Measurements from ENCODE around the gene PIPOX. TPM values are rescaled to one million over a fixed set of nuclear protein-coding genes. Genes with fewer than 3 reads are reported as not detected.

Gene PIPOX
- total and polyA plus RNA-seq, 2 of the 13 experiments (the other 11 are each of a cell fraction or from before 2014, with no cell fraction given): 87.3 to 154 TPM

DNA sequence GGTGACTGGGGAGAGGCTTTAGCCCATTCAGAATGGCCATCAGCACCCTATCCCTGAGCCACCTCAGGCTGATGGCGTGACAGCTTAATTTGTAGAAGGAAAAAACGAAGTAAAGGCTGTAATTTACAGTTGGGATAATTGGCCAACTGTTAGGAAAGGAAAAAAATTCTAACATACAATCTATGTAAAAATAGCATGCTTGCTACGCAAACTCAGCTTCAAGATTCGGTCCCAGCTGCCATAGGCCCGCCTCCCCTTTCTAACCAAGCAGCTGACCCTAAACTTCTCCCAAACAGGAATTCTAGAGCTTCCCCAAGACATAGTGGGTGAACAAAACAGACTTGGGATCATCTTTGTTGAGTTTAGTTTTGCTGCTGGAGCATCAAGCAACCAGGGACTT lies 42.0 kb upstream of the PIPOX start:
- Histone ChIP-seq H3K4me2 (ENCODE audit: low read depth, low read length) (no peak overlapping the region), H3K9me3 (ENCODE audit: low read length) (no peaks in the 10 kb centered on the region), H3K4me3 (replicated peaks in 1 of 3; ENCODE audit: insufficient read depth in 1 of 3, low read depth in 2 of 3, low read length in 3 of 3) (no peak overlapping the region), H4K20me1 (ENCODE audit: insufficient read depth, low read length) (peaks cover 8% of the 10 kb centered on the region; the same call in 1 of the 2 replicates), H3K27ac (ENCODE audit: extremely low read length, insufficient read depth, low read length) (no peak overlapping the region), H3K27me3 (ENCODE audit: control insufficient read depth in 1 of 2, insufficient read depth in 2 of 2, low read length in 2 of 2) (peaks cover 11 to 53% of the 10 kb centered on the region in 2 experiments), H3K36me3 (replicated peaks in 1 of 2; ENCODE audit: control insufficient read depth in 1 of 2, insufficient read depth in 2 of 2, low read length in 2 of 2) (no peaks in the 10 kb centered on the region), H2AFZ (ENCODE audit: low read length) (no peak overlapping the region), H3K79me2 (ENCODE audit: insufficient read depth, low read length) (no peaks in the 10 kb centered on the region), H3K9ac (ENCODE audit: insufficient read depth, low read depth, low read length) (no peak overlapping the region), H3K4me1 (ENCODE audit: insufficient read depth, low read length) (peaks cover 20% of the 10 kb centered on the region)
- TF ChIP-seq, protein P1, sequence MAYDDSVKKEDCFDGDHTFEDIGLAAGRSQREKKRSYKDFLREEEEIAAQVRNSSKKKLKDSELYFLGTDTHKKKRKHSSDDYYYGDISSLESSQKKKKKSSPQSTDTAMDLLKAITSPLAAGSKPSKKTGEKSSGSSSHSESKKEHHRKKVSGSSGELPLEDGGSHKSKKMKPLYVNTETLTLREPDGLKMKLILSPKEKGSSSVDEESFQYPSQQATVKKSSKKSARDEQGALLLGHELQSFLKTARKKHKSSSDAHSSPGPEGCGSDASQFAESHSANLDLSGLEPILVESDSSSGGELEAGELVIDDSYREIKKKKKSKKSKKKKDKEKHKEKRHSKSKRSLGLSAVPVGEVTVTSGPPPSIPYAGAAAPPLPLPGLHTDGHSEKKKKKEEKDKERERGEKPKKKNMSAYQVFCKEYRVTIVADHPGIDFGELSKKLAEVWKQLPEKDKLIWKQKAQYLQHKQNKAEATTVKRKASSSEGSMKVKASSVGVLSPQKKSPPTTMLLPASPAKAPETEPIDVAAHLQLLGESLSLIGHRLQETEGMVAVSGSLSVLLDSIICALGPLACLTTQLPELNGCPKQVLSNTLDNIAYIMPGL (CRISPR knock-in tag; IDR thresholded peaks at IDR 0.05; ENCODE audit: borderline replicate concordance in 1 of 2, low read depth in 1 of 2): no peak
- TF ChIP-seq DNMT1 (CRISPR knock-in tag; IDR thresholded peaks at IDR 0.05) (no peak), RNF219 (CRISPR knock-in tag; IDR thresholded peaks at IDR 0.05) (no peak), CBX1 (IDR thresholded peaks at IDR 0.05; ENCODE audit: low read depth) (no peak), SIN3A (IDR thresholded peaks at IDR 0.05; ENCODE audit: borderline replicate concordance, low read depth, low read length) (no peak), CBX2 (IDR thresholded peaks at IDR 0.05; ENCODE audit: low read depth, low read length) (no peak), CBX2 (CRISPR knock-in tag; IDR thresholded peaks at IDR 0.05; ENCODE audit: low read depth) (no peak), ARNT2 (CRISPR knock-in tag; IDR thresholded peaks at IDR 0.05; ENCODE audit: low read depth) (no peak), ZNF10 (CRISPR knock-in tag; IDR thresholded peaks at IDR 0.05; ENCODE audit: borderline replicate concordance, low read depth) (no peak), ZNF543 (CRISPR knock-in tag; IDR thresholded peaks at IDR 0.05) (no peak), ZNF672 (CRISPR knock-in tag; IDR thresholded peaks at IDR 0.05) (no peak), ZNF207 (IDR thresholded peaks at IDR 0.05; ENCODE audit: borderline replicate concordance) (no peak)
- TF ChIP-seq, protein P2, sequence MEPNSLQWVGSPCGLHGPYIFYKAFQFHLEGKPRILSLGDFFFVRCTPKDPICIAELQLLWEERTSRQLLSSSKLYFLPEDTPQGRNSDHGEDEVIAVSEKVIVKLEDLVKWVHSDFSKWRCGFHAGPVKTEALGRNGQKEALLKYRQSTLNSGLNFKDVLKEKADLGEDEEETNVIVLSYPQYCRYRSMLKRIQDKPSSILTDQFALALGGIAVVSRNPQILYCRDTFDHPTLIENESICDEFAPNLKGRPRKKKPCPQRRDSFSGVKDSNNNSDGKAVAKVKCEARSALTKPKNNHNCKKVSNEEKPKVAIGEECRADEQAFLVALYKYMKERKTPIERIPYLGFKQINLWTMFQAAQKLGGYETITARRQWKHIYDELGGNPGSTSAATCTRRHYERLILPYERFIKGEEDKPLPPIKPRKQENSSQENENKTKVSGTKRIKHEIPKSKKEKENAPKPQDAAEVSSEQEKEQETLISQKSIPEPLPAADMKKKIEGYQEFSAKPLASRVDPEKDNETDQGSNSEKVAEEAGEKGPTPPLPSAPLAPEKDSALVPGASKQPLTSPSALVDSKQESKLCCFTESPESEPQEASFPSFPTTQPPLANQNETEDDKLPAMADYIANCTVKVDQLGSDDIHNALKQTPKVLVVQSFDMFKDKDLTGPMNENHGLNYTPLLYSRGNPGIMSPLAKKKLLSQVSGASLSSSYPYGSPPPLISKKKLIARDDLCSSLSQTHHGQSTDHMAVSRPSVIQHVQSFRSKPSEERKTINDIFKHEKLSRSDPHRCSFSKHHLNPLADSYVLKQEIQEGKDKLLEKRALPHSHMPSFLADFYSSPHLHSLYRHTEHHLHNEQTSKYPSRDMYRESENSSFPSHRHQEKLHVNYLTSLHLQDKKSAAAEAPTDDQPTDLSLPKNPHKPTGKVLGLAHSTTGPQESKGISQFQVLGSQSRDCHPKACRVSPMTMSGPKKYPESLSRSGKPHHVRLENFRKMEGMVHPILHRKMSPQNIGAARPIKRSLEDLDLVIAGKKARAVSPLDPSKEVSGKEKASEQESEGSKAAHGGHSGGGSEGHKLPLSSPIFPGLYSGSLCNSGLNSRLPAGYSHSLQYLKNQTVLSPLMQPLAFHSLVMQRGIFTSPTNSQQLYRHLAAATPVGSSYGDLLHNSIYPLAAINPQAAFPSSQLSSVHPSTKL (CRISPR knock-in tag; IDR thresholded peaks at IDR 0.05): no peak
- ChIA-PET POLR2A (no interaction called here), CTCF (ENCODE audit: low intra/inter-chr PET ratio, low total read pairs) (no interaction called here)
- in situ Hi-C loops (cut with HindIII; ENCODE audit: extremely low pct_ligation_motif_present, low pct_unique_long_range_greater_than_20kb): no loop called here
- FAIRE-seq: no peak
- DNase-seq (ENCODE audit: low spot score): no peak
- WGBS (ENCODE audit: low lambda C conversion rate): 25% methylated on average over 5 of the region's 5 CpGs
- BruUV-seq (replicated peaks): no TSS peak
- no peak for ATAC-seq
- intact Hi-C loops (cut with micrococcal nuclease; ENCODE audit: unreplicated experiment): no loop called here
